RKO (cell line): ENCODE data around the gene XYLT2.
"Not testable (repeated sequence)": the region's sequence is repeated elsewhere in the genome, so short reads cannot be mapped to it uniquely, and the experiment has no call there.

Experiments
- DNase-seq: peaks from one replicate; pipeline ENCODE4 v3.0.0-alpha.2; 2016; ENCODE audit warnings: low spot score

XYLT2 gene

GRCh38 chr17:50345432-50346312, at the start of gene XYLT2:
TSS of gene XYLT2 (plus strand) at chr17:50346126. CDS start at chr17:50346141, 15 bp downstream.
- DNase-seq = peak; percentile 84

GRCh38 chr17:50297407-50297865, 48.5 kb upstream of the XYLT2 start:
- DNase-seq = peak; percentile 69

GRCh38 chr17:50298018-50298417, 47.9 kb upstream of the XYLT2 start:
- DNase-seq = no peak

GRCh38 chr17:50299776-50300175, 46.1 kb upstream of the XYLT2 start:
- DNase-seq = no peak

GRCh38 chr17:50300824-50301223, 45.1 kb upstream of the XYLT2 start:
- not testable (repeated sequence) for DNase-seq

- DNase-seq = no peak
Observed at GRCh38 chr17:50301891-50302584, 43.9 kb upstream of the XYLT2 start.

GRCh38 chr17:50303051-50303450, 42.9 kb upstream of the XYLT2 start:
- no peak for DNase-seq

GRCh38 chr17:50303596-50303995, 42.3 kb upstream of the XYLT2 start:
- no peak for DNase-seq

GRCh38 chr17:50304781-50305404, 41.0 kb upstream of the XYLT2 start:
- no peak for DNase-seq

GRCh38 chr17:50307654-50308053, 38.3 kb upstream of the XYLT2 start:
- no peak for DNase-seq

- DNase-seq = no peak
Observed at GRCh38 chr17:50308666-50309065, 37.3 kb upstream of the XYLT2 start.

GRCh38 chr17:50310455-50311111, 35.3 kb upstream of the XYLT2 start:
- no peak for DNase-seq

- DNase-seq = no peak
Observed at GRCh38 chr17:50311112-50311460, 34.8 kb upstream of the XYLT2 start.

- no peak for DNase-seq
Observed at GRCh38 chr17:50311483-50311882, 34.4 kb upstream of the XYLT2 start.

- DNase-seq = no peak
Observed at GRCh38 chr17:50312308-50312707, 33.6 kb upstream of the XYLT2 start.

GRCh38 chr17:50314456-50315011, 31.4 kb upstream of the XYLT2 start:
- no peak for DNase-seq

GRCh38 chr17:50316016-50316587, 29.8 kb upstream of the XYLT2 start:
- DNase-seq = no peak

- not testable (repeated sequence) for DNase-seq
Observed at GRCh38 chr17:50316660-50317059, 29.3 kb upstream of the XYLT2 start.

- no peak for DNase-seq
Observed at GRCh38 chr17:50317121-50317520, 28.8 kb upstream of the XYLT2 start.

GRCh38 chr17:50318501-50319285, 27.2 kb upstream of the XYLT2 start:
- DNase-seq = no peak
